ENCODE measurements around the gene CIROP.
A peak's percentile ranks its signal among the peaks of the same experiment; 100 is the strongest.

Gene CIROP

DNA sequence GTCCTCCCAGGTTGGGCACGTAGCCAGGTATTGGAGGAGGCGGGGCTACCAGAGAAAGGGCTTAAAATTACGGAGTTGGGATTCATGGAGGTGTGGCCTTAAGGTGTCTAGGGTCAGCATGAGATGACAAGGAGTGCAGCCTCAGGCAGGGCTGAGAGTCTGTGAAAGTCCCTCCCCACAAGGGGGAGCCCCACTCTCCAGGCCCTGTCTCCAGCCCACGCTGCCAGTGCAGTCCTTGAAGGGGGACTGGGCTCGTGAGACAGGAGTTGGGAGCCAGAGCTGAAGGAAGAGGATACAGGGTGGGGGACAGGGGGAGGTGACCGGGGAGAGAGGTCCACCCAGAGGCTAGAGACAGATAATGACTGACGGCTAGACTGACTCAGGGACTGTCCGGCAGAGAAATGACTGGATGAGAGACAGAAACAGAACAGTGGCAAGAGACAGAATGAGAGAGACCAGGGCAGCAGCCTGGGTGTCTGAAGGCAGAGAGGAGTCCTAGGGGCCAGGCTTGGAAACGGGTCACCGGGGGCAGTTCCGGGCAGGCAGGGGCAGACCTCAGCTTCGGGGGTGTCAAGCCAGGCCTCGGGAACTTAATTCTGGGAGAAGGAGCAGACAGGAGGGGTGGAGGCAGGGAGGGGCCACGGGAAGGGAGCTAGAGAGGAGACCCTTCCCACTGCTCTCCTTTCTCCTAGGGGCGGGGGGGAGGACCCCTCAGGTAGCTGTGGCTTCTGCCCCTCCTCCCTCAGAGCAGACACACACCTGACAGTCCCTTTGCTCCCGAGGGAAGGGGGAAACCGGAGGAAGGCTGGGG is 48.4 kb downstream of the CIROP start:
- TF ChIP-seq, protein P1, sequence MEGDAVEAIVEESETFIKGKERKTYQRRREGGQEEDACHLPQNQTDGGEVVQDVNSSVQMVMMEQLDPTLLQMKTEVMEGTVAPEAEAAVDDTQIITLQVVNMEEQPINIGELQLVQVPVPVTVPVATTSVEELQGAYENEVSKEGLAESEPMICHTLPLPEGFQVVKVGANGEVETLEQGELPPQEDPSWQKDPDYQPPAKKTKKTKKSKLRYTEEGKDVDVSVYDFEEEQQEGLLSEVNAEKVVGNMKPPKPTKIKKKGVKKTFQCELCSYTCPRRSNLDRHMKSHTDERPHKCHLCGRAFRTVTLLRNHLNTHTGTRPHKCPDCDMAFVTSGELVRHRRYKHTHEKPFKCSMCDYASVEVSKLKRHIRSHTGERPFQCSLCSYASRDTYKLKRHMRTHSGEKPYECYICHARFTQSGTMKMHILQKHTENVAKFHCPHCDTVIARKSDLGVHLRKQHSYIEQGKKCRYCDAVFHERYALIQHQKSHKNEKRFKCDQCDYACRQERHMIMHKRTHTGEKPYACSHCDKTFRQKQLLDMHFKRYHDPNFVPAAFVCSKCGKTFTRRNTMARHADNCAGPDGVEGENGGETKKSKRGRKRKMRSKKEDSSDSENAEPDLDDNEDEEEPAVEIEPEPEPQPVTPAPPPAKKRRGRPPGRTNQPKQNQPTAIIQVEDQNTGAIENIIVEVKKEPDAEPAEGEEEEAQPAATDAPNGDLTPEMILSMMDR (IDR thresholded peaks at IDR 0.05): peak; percentile 46 to 53
- Histone ChIP-seq H3K27me3 (no peaks in the 10 kb centered on the region), H3K4me3 (peak overlapping the region; percentile 55 to 70), H3K27ac (no peak overlapping the region), H3K9me3 (no peaks in the 10 kb centered on the region), H3K36me3 (peaks cover 28 to 29% (median 29%) of the 10 kb centered on the region in 3 donors), H3K4me1 (peaks cover 0 to 16% (median 13%) of the 10 kb centered on the region in 4 donors)
- intact Hi-C loops (cut with DNase I; ENCODE audit: low total_unique reads): loop anchor here (2.0 kb wide), 1 partner anchor 70 kb away; no protein-coding TSS in a partner anchor
- peak; percentile 57 to 74 for DNase-seq

DNA sequence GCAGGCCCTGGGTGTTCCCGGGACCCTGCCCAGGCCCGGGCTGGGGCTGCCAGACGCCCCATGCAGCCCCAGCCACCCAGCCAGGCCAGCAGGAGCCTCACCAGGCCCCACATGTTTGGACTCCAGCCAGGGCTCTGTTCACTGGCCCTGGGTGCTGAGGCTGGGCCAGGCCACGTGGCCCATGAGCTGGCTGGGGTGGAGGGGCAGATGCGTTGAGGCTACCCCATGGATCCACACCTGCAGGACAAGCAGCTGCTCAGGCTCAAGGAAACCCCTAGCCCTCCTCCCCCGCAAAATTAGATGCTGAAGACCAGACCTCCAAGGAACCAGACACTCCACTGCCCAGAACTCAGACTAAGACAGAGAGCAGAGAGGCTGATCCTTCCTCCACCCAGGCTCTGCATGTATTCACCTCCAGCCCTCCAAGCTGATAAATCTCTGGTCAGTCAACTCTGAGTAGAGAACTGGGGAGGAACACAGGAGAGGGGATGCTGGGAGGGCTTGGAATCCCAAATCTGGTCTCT is 49.1 kb downstream of the CIROP start:
- no peaks in the 10 kb centered on the region for H3K27me3 ChIP-seq
- H3K9me3 ChIP-seq: no peaks in the 10 kb centered on the region
- DNase-seq: peak in 1 of 2 donors; percentile 66
- no peak overlapping the region for H3K4me3 ChIP-seq
- H3K27ac ChIP-seq: no peak overlapping the region
- TF ChIP-seq, protein P1 (IDR thresholded peaks at IDR 0.05): no peak
- H3K4me1 ChIP-seq: peaks cover 0 to 15% (median 13%) of the 10 kb centered on the region in 4 donors
- peaks cover 21 to 23% (median 22%) of the 10 kb centered on the region in 3 donors for H3K36me3 ChIP-seq
- intact Hi-C loops (cut with DNase I; ENCODE audit: low total_unique reads): loop anchor here (2.0 kb wide), 1 partner anchor 69 kb away; no protein-coding TSS in a partner anchor

DNA sequence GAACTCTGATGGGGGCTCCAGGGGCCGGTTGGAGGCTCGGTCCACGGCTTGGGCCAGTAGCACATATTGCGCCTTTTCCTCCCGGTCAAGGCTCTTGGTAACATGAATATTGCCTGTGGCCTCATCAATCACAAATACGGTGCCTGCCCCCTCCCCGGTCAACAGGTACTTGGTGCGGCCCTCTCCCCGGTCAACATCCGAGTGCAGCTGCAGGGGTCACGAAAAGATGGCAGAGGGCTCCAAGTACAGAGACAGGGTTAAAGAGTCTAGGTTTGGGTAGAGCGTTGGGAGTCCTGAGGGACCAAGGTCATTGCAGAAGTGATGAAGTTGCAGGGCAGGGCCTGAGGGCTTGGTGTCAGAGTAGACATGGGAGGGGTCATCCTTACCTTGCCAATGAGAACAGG is 49.6 kb downstream of the CIROP start:
- peak in 1 of 2 donors; percentile 54 for DNase-seq
- Histone ChIP-seq H3K27me3 (no peaks in the 10 kb centered on the region), H3K9me3 (no peaks in the 10 kb centered on the region), H3K27ac (no peak overlapping the region), H3K4me1 (peaks cover 0 to 15% (median 13%) of the 10 kb centered on the region in 4 donors), H3K4me3 (no peak overlapping the region), H3K36me3 (peaks cover 16 to 17% (median 17%) of the 10 kb centered on the region in 3 donors)
- TF ChIP-seq, protein P1 (IDR thresholded peaks at IDR 0.05): no peak
- intact Hi-C loops (cut with DNase I; ENCODE audit: low total_unique reads): no loop called here

DNA sequence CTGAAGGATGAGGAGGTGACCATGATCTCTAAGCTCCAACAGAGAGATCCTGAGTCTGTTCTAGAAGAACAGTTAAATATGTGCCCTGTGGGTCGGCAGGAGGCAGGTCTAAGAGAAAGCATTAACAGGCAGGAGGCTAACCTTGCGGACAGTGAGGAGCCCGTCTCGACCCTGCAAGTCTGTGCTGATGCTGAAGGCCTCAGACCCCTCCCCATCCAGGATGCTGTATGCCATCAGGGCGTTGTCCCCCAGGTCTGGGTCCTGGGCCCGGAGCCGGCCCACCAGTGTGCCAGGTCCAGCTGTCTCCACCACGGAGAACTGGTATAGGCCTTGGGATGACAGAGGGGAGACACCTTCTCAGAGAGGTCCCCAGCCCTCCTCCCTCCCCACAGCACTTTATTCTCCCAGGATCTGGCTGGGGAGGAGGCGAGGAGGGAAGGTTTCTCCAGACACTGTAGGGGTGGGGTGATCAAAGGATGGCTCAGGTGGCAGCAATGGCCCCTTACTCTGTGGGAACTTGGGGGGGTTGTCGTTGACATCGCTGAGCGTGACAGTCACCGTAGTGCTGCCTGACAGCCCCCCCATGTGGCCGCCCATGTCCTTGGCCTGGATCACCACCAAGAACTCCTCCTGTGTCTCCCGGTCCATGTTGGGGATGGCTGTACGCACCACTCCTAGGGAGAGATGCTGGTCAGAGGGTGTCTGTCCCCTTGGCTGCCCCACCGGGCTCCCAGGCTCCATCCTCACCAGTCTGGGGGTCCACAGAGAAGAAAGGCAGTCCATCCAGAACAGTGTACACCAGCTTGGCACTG is 50.6 kb downstream of the CIROP start:
- Histone ChIP-seq H3K4me3 (no peak overlapping the region), H3K4me1 (peaks cover 0 to 15% (median 13%) of the 10 kb centered on the region in 4 donors), H3K9me3 (no peaks in the 10 kb centered on the region), H3K27ac (no peak overlapping the region), H3K36me3 (peaks cover 8% of the 10 kb centered on the region in 3 donors), H3K27me3 (no peaks in the 10 kb centered on the region)
- TF ChIP-seq, protein P1 (IDR thresholded peaks at IDR 0.05): no peak
- DNase-seq: peak in 1 of 2 donors; percentile 50
- intact Hi-C loops (cut with DNase I; ENCODE audit: low total_unique reads): no loop called here

DNA sequence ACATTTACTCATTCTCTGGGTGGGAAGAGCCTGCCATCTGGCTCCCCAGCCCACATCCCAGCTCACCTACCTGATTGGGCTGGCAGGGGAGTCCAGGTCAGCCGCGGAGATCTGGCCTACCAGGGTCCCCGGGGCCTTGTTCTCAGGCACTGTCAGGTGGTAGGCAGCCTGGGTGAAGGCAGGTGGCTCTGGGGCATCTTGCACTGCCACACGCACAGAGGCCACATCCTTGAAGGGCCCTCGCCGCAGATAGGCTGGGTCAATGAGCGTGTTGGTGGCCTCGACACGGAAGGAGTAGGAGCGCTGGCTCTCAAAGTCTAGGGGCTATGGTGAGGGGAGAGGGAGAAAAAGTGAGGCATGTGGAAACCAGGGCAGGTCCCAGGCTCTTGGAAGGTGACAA is 51.4 kb downstream of the CIROP start:
- Histone ChIP-seq H3K4me3 (no peak overlapping the region), H3K27me3 (no peaks in the 10 kb centered on the region), H3K9me3 (no peaks in the 10 kb centered on the region), H3K4me1 (peaks cover 0 to 15% (median 13%) of the 10 kb centered on the region in 4 donors), H3K36me3 (peaks cover 0 to under 1% (median 0%) of the 10 kb centered on the region in 3 donors), H3K27ac (no peak overlapping the region)
- intact Hi-C loops (cut with DNase I; ENCODE audit: low total_unique reads): no loop called here
- TF ChIP-seq, protein P1 (IDR thresholded peaks at IDR 0.05): no peak
- DNase-seq: peak in 1 of 2 donors; percentile 51

All from tibial artery (tissue), 4 donors.